ENCODE data around the gene C1QTNF8.

The C1QTNF8 gene

GRCh38 chr16:1075546-1075945, 20.5 kb downstream of the C1QTNF8 start:
- DNase-seq = no peak

- DNase-seq = no peak
These were observed 21.7 kb downstream of the C1QTNF8 start for GRCh38 chr16:1074379-1074649.

- no peak for DNase-seq
These were observed 22.3 kb downstream of the C1QTNF8 start for GRCh38 chr16:1073566-1074378.

GRCh38 chr16:1073262-1073558, 22.8 kb downstream of the C1QTNF8 start:
- DNase-seq = no peak

- no peak for DNase-seq
These were observed 23.4 kb downstream of the C1QTNF8 start, which contains the start of gene SSTR5 for GRCh38 chr16:1072526-1073261. TSS of gene SSTR5 (plus strand) at chr16:1072747. CDS start at chr16:1078869, 6,122 bp downstream.

- DNase-seq = no peak
These were observed 24.4 kb downstream of the C1QTNF8 start for GRCh38 chr16:1071561-1072225.

- no peak for DNase-seq
These were observed 25.1 kb downstream of the C1QTNF8 start for GRCh38 chr16:1070864-1071408.

GRCh38 chr16:1070084-1070863, 25.8 kb downstream of the C1QTNF8 start:
- DNase-seq = no peak

GRCh38 chr16:1069154-1069553, 26.9 kb downstream of the C1QTNF8 start:
- no peak for DNase-seq

GRCh38 chr16:1068451-1068850, 27.6 kb downstream of the C1QTNF8 start:
- DNase-seq = no peak

GRCh38 chr16:1067629-1068028, 28.4 kb downstream of the C1QTNF8 start:
- DNase-seq = no peak

GRCh38 chr16:1066584-1067172, 29.4 kb downstream of the C1QTNF8 start:
- DNase-seq = no peak

- no peak for DNase-seq
These were observed 30.4 kb downstream of the C1QTNF8 start for GRCh38 chr16:1065469-1066128.

GRCh38 chr16:1063728-1064127, 32.3 kb downstream of the C1QTNF8 start:
- no peak for DNase-seq

GRCh38 chr16:1062895-1063294, 33.1 kb downstream of the C1QTNF8 start:
- no peak for DNase-seq

- no peak for DNase-seq
These were observed 34.1 kb downstream of the C1QTNF8 start for GRCh38 chr16:1061769-1062505.

GRCh38 chr16:1060416-1061340, 35.4 kb downstream of the C1QTNF8 start:
- no peak for DNase-seq

GRCh38 chr16:1059310-1059709, 36.7 kb downstream of the C1QTNF8 start:
- DNase-seq = no peak

- no peak for DNase-seq
These were observed 37.8 kb downstream of the C1QTNF8 start for GRCh38 chr16:1058216-1058615.
